Measurements from ENCODE around the gene FOXL1.

DNA sequence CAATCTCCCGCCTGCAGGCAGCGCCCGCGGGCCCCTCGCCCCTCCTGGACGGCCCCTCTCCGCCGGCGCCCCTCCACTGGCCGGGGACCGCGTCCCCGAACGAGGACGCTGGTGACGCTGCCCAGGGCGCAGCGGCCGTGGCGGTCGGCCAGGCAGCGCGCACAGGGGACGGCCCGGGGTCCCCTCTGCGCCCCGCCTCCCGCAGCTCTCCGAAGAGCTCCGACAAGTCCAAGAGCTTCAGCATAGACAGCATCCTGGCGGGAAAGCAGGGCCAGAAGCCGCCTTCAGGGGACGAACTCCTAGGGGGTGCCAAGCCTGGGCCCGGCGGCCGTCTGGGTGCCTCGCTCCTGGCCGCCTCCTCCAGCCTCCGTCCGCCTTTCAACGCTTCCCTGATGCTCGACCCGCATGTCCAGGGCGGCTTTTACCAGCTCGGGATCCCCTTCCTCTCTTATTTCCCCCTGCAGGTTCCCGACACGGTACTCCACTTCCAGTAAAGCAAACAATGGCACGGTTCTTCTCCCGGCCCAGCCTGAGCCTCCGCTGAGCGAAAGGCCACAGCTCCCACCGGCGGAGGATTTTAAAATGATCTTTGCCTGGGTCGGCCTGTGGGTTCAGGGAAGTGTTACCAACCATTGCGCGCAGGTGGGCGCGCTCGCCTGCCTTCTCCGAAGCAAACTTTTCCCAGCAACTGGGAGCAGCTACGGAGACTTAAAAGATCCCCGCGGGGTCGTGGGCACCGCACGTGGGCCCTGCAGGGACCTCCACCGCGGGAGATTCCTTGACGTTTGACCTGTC, 1.1 kb downstream of the FOXL1 start:
- TF ChIP-seq EP300 (IDR thresholded peaks at IDR 0.05; ENCODE audit: borderline replicate concordance) = no peak
- TF ChIP-seq ZBTB7A (IDR thresholded peaks at IDR 0.05; ENCODE audit: low read depth) = no peak
- no peak for TF ChIP-seq RAD21 (IDR thresholded peaks at IDR 0.05; ENCODE audit: low read depth)
- TF ChIP-seq FOXM1 (IDR thresholded peaks at IDR 0.05; ENCODE audit: borderline replicate concordance, low read depth) = no peak
